GM18867 (cell line): ENCODE data around the gene INPP5A.

Experiments used
- ATAC-seq: cut with Tn5 transposase; IDR thresholded peaks from one replicate; pipeline ENCODE4 v1.9.1; 2021; ENCODE audit warnings: mild to moderate bottlenecking, moderate library complexity; ENCODE audit not compliant: unreplicated experiment

Gene INPP5A

DNA sequence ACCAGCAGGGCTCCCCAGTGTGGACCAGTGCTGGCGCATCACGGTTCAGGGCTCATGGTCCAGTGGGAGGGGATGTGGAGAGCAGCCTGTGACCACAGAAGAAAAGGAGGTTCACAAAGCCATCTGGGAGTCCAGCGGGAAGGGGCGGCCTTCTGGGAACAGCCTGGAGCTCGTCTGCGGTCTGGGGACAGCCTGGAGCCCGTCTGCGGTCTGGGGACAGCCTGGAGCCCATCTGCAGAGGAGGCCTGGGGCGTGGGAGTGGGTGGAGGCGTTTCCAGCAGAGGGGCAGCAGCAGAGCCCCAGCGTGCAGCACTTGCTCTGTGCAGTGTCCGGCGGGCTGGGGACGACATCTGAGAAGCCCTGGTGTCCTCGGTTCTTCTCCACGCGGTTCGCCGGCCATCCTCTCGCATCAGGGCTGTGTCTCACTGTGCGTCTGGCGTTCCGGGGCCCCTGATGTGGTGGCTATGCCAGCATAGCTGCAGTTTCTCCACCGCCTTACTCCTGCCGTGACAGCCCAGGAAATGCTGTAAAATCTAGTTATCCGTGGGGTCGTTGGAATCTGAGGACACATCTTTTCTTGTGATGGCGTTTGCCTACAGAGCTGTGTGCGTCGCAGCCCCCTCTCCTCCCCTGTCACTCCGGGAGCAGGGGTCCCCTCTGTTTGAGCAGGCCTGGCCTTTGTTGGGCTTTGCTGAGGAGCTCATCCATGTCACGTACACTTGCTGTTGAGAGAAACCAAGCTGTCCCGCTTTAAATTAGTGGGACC is 104.6 kb downstream of the INPP5A start:
- no peak for ATAC-seq

DNA sequence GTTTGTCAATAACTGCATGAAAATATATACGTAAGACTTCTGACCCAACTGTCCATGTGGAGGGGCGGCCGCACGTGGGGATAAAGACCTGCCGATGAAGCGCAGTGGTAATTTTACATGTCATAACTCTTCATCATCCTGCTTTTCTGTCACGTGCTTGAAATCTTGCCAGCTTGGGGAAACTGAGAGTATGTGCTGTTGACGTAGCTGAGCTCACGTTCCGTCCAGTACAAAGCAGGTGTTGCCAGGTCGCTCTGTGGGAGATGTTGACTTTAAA is 105.1 kb downstream of the INPP5A start:
- no peak for ATAC-seq

DNA sequence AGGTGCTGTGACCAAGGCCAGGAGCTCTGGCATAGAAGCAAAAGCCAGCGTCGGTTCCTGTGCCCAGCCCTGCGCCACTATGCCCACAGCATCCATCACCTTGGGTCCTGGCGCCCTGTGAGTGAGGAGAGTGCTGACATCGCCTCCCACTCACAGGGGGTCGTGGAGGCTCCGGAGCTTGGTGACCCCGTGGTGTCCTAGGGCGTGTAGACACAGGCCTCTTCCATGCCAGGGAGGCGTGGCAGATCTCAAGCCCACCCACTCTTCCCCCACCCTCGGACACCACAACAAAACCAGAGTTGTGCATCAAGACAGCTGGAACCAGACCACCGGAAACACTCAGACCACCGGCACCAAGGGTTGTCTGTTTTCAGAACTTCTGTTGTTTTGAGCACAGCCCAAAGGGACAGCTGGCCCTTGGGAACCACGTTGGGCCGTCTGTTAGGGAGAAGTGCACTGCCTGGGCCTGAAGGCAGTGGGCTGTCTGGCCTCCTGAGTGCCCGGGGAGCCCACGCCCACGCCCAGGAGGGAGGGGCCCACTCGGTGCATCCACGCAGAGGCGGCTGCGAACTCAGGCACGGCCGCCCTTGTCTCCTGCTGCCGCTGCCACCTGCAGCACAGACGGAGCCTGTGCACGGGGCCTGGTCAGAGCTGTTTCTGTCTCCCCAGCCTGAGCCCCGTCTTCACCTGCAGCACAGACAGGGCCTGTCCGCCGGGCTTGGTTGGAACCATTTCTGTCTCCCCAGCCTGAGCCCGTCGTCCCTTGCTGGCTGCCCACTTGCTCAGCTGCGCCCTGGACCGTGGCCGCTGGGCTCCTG is 106.3 kb downstream of the INPP5A start:
- ATAC-seq: no peak

DNA sequence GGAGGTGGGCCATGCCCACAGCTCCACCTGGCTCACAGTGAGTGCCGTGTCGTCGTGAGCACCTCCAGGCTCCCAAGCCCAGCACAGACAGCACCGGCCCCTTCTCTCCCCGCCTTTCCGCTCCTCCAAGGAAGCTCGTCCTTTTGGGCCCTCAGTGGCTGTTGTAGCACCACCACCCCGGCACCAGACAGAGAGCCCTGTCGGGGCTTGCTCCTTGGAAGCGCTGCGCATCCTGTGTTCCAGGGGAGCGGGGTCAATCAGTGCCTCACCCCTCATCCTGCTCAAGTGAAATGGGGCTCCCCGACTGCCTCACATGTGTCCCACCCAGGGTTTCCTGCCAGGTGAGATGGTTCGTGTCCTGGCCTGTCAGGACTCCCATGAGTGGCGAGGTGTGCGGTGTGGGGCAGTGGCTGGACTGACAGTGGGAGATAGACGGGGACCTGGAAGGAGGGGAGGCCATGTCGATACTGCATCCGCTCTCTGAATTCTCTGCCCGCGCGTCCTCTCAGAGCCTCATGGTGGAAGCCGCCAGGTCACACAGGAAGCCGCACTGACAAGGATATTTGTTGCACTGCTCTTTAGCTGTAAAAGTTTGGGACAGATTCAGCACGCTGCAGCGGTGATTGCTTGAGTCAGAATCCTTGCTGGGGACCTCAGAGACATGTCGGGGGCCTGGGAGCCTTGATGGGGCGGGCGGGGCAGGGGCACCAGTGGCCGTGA is 107.1 kb downstream of the INPP5A start:
- ATAC-seq: no peak

DNA sequence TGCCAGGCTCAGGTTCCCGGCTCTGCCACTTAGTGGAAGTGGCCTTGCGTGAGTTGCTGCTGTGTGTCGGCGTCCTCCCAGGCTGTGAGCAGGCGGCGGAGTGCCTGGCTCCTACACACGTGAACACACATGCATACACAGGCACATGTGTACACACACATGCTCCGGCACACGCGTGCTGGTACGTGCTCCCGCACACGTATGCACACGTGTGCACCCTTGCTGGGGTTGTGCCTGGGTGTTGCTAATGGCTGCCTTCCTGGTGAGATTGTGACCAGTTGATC is 107.6 kb downstream of the INPP5A start:
- ATAC-seq: no peak

DNA sequence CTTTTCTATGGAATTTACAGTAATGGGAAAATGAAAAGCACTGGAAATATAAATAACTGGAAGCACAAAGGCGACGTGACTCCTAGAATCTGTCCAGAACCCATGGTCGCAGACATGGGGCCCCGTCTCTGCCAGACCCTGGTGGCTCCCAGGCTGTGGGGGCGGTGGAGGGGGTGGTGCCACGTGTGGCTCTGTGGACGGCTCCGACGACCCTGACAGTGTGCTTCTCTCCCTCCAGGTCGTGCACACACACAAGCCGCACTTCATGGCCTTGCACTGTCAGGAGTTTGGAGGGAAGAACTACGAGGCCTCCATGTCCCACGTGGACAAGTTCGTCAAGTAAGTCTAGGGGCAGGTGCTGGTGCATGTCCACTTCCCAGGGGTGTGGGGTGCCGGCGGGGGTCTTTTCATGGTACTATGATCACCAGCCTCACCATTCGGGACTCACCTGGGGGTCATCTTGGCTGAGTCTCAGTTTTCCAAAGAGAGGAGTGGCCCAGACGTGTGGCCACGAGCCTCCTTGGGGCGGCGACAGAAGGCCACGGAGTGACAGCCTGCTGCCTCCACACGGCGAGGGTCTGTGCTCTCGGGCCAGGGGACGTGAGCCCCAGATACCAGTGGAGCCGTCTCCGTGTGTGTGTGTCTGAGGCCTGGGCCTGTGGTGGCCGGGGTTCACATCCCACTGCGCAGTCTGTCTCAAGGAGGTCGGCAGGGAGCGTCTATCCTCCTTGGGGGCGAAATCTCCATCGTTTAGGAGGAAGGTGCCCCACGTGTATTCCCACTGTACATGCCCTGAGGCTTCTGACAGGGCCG is 108.2 kb downstream of the INPP5A start:
- no peak for ATAC-seq

DNA sequence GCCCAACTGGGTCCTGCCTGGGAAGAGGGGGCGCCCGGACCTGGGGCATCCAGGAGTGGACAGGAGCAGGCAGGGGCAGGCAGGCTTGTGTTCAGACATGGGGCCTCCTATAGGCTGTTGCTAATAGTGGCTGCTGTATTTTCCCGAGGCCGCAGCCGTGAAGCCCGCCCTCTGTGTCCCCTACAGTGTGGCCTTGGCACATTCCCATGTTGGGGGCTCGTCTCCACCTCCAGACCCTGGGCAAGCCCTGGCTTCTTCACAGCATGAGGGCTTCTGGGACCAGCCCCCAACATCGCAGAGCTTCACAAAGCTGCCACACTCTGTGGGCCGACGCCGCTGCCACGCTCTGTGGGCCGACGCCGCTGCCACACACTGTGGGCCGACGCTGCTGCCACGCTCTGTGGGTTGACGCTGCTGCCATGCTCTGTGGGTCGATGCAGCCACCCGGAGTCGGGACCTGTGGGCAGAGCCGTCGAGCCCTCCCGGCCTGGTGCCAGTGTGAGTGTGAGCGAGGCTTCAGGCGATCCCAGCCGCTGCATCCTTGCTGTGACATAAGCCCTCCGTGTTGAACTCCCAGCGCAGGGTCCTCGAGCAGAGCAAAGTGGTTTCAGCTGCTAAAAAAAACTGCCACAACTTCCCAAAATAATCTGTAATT is 109.0 kb downstream of the INPP5A start:
- no peak for ATAC-seq

DNA sequence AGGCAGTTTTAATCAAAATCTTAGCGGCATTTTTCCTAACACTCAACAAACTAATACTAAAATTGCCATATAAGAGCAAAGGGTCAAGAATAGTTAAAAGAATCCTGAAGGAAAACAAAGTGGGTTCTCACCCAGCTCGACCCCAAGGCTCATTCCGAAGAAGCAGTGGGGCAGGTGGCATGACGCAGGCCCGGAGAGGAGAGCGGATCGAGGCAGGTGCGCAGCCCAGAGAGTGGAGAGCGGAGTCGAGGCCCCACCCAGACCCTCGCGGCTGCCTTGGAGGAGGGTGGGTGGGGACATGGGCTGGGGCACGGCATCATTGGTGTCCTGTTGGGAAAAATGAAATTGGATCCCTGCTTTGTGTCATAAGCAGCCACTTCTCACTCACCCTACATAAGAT is 109.8 kb downstream of the INPP5A start:
- ATAC-seq: no peak

DNA sequence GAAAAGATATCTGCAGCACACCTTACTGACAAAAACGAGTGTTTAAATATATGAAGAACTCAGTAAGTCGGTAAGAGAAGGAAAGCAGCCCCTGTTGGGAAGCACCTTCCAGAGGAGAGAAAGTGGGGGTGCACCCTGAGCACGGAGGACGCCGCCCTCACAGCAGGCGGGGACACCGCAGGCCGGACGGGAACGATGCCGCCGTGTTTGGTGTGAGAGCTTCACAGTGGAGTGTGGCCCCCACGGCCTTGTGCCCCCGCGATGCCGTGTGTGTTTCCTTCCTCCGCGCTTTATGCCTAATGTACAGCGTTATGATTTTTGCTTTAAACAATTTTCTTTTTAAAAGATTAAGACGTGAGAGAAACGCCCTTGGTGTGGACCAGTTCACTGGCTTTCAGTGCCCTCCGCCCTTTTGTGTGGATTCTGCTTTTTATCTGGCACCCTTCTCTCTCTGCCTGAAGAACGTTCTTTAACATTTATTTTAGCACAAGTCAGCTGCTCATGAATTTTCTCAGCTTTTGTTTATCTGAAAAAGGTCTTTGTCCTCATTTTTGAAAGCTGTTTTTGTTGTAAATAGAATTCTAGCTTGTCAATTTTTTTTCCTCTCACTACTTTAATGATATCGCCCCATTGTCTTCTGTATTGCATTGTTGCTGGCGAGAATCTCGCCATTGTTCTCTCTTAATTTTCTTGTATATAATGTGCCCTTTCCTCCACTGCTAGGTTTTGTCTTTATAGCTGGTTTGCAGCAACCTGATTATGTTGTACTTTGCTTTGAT is 110.7 kb downstream of the INPP5A start:
- ATAC-seq: no peak

DNA sequence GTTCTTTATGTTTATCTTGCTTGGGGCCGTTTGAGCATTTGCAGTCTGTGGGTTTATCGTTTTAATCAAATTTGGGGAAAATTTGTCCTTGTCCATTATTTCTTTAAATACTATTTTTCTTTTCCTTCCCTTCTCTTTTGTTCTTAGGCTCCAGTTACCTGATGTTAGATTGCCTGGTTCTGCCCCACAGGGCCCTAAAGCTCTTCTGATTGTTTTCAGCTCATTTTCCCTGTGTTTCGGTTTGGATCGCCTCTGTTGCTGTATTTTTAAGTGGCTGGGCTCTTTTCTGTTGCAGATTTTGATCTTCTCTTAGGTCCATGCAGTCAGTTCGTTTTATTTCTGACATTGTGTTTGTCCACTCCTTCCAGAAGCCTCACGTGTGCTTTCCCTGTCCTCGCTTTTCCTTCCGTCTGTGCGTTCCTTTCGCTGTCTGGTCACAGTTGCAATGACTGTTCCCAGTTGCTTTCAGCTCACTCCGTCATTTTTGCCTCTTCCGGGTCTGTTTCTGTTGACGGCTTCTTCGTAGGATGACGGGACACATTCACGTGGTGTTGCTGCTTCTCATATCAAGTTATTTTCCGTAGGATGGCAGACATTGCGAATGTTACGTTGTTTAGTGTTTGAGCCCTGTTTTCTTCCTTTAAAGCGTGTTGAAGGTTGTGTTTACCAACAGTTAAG is 111.4 kb downstream of the INPP5A start:
- ATAC-seq: no peak

DNA sequence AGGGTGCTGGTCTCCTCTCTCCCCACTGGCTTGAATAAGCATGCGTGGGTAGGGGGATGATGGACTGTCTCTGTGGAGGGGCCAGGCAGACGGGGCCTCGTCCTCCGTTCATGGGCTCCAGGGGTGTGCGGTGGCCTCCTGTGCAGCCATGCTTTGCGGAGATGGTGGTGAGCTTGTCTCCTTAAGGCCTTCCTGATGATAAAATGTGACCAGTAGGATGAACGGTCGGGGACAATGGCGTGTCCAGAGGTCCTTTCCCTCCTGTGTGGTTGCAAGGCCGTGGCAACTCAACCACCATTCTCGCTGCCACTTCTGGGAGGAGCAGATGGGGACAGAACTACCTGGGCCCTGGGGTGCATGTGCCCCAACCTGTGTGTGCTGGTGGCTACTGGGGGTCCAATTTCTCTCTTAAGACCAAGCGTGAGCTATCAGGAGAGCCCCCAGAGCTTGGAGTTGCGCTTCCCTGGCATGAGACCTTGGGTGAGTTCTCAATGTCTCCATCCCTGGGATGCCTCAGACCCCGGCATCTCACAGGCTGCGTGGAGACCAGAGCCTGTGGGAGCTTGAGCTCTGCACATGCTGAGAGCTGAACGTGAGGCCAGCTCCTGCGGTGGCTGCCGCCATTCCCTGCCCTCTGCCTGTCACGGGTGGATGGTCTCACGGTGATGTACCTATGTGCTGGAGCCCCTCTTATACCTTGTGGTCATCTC is 112.2 kb downstream of the INPP5A start:
- no peak for ATAC-seq

DNA sequence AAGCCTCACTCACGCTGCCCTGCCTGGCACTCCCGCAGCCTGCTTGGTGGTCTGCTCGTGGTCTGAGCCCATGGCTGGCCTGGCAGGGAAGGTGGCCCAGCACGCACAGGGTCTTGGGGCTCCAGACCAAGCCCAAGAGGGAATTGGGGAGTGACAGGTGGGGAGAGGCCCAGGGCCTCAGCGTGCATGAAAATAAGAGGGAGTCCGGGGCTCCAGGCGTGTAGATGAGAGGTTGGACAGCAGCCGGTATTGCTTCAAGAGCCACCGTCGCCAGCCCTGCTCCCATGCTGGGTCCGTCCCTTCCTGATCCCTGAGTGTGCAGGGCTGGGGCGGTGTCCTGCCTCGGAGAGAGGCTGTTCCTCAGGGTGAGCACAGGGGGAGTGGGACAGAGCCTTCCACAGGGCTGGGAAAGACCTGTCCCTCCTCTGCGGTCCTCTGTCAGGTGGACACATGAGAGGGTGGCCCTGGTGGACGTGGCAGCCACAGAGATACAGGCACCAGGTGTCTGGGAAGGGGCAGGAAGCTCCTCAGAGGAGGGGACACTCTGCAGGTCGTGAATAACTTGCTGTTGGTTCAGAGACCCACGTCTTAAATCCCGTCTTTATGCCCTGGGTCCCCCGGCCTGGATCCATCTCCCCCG is 113.1 kb downstream of the INPP5A start:
- ATAC-seq: no peak

DNA sequence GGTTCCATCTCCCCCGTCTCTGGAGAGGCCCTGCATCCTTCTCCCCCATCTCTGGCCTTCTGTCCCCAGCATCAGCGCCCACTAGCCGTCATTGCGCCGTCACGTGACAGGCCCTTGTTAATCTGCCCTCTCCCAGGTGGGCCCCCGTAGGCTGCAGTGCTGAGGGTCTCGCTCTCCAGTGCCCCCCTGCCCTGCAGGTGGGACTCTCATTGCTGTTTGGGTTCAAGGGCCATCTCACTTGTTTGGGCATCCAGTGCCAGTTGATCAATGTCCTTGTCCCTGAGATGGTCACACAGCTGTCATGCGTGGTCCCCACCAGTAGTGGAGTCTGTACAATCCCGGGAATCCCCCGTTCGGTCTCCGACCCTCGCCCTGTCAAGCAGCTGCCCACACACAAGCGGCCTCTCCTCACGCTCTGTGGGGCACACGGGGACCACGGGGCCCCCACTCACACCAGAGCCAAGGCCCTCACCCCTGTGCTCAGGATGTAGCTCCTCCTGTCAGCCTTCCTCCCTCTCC is 114.0 kb downstream of the INPP5A start:
- ATAC-seq: no peak

DNA sequence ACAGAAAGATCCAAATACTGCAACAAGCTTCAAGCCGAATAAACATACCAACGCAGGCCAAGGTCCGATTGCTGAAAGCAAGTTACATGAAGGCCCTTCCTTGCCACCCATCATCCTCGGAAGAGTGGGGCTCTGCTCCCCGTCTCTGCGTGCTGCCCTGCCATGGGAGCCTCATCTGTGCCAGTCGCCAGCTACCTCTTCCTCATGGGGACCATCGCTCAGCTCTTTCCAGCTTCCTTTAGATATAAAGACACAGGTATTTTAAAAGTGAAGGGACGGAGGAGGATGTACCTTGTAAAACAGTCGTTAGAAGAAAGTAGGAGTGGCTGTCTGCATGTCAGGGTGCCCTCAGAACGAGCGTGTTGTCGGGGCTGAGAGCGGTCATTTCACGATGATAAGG is 114.9 kb downstream of the INPP5A start:
- no peak for ATAC-seq

DNA sequence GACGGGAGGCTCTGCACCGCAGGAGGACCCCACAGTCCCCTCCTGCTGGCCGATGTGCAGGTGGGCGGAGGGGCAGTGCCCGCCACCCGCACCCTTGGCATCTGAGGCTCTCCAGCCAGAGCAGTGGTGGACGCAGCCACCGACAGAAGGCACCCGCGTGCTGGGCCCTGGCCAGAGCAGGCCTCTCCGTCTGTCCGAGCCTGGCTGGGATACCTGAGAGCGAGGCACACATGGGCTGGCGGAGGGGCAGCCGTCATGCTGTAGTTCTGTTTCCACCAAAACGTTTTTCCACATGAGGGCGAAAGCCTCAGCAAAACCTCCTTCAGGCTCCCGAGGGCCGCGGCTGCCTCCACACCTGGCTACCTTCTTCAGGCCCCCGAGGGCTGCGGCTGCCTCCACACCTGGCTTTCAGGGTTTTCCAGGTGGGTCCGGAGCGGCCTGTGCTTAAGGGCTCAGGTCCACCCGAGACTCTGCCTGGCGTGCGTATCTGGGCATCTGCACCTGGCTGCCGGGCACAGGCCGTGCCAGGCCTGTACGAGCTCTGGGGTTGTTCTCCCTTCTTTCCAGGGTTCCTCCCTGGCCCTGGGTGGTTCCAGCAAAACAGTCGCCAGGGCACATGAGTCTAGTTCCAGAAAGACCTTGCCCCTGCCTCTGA is 115.5 kb downstream of the INPP5A start:
- no peak for ATAC-seq

DNA sequence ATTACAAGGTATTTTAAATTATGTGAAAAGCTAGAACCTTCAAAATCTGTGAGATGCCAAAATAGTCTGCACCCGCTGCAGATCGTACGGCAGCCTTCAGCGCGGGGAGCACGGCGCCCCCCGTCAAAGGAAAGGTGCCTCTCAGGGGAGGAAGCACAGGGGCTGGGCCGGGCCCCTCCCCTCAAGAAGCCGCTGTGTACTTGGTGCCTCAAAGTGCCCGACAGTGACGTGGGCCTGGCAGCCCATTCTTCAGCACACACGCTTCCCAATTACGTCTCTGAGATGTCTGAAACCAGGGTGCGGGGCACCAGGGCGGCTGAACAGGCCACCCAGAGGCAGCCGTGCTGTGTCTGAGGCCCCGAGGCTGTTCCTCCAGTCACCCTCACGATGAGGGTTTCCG is 116.1 kb downstream of the INPP5A start:
- no peak for ATAC-seq

DNA sequence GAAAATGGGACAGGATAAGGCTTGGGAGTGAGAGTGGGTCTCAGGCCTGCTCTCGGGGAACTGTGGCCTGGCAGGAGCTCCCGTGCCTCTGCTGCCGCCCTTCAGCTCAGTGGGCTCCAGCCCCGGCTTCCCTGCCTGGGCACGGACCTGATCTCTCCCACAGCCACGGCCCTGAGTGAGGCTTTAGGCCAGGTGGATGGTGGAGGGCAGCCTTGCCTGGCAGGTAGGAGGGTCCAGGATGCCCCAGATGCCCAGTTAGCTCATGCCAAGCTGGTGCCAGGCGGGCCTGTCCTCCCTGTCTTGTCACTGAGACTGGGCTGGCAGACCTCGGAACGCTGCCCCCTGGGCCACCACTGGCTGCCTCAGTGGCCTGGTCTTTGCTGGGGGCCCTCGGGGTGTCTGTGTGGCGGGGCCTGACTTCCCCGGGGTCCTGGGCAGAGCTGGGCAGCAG is 116.6 kb downstream of the INPP5A start:
- no peak for ATAC-seq
